ENCODE results near the gene ZBTB39.
A peak's percentile ranks its signal among the peaks of the same experiment; 100 is the strongest.
"Not testable (repeated sequence)": the region's sequence is repeated elsewhere in the genome, so short reads cannot be mapped to it uniquely, and the experiment has no call there.

The ZBTB39 gene

GRCh38 chr12:57005980-57006808 lies at the start of gene ZBTB39:
Gene ZBTB39, minus strand, starts transcription at chr12:57006546. Its CDS starts 1,629 bp downstream, at chr12:57004917.
- DNase-seq (ENCODE audit: low spot score) = peak; percentile 7
- FAIRE-seq = no peak

DNA sequence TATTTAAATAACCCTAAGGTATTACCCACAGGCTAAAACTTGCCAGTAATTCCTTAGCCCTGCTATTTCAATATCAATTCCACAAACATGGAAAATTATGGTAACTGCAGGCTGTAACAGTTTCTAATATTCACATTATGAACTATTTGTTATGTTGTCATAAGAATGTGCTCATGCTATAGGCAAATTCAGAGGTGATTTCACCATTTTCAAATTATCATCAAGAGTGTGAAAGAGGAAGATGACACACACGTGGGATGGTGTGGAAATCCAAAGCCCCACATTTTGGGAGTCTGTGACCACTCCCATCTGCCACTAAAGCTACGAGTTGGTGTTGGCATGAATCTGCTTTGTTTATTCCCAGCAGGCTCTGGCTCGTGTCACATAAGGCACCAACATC lies 49.5 kb upstream of the ZBTB39 start:
- FAIRE-seq (no peak), DNase-seq (ENCODE audit: low spot score) (no peak)

DNA sequence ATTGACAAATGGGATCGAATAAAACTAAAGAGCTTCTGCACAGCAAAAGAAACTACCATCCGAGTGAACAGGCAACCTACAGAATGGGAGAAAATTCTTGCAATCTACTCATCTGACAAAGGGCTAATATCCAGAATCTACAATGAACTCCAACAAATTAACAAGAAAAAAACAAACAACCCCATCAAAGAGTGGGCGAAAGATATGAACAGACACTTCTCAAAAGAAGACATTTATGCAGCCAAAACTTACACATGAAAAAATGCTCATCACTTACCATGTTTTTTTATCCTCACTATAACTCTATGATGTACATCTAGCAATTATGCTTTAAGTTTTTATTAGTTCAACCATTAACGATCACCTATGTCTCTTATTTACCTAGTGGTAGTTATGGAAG lies 47.6 kb upstream of the ZBTB39 start:
- DNase-seq (ENCODE audit: low spot score); FAIRE-seq: not testable (repeated sequence)

GRCh38 chr12:57053146-57053545 lies 46.8 kb upstream of the ZBTB39 start:
- not testable (repeated sequence) for FAIRE-seq; DNase-seq (ENCODE audit: low spot score)

- DNase-seq (ENCODE audit: low spot score) = no peak
- no peak for FAIRE-seq
These were observed 44.7 kb upstream of the ZBTB39 start for GRCh38 chr12:57051011-57051410.

- DNase-seq (ENCODE audit: low spot score) = no peak
- no peak for FAIRE-seq
These were observed 43.5 kb upstream of the ZBTB39 start, which contains the start of gene MYO1A for GRCh38 chr12:57049890-57050289. Gene MYO1A, minus strand, starts transcription at chr12:57050129. Its CDS starts 1,806 bp downstream, at chr12:57048323.

DNA sequence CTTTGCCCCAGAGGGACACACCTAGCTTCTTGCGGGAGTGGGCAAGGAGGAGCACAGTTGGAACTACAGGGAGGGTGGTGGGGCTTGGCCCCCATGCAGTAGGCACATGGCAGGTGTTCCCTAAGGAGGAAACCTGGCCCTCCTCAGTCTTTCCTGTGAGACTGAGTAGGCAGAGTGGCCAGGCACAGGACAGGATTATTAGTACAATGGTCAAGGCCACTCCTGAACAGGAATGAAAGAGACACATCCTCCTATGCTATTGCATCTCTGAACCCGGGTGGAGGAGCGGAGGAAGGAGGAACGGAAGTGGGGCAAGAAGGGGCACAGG lies 42.7 kb upstream of the ZBTB39 start:
- no peak for FAIRE-seq

GRCh38 chr12:57048423-57049118 lies 42.2 kb upstream of the ZBTB39 start:
- DNase-seq (ENCODE audit: low spot score) = no peak
- no peak for FAIRE-seq

More for the DNA sequence above, 42.7 kb upstream of the ZBTB39 start:
- DNase-seq (ENCODE audit: low spot score) = no peak

- FAIRE-seq = no peak
These were observed 41.6 kb upstream of the ZBTB39 start for GRCh38 chr12:57047981-57048380.

GRCh38 chr12:57046947-57047890 lies 40.9 kb upstream of the ZBTB39 start:
- no peak for FAIRE-seq
- no peak for DNase-seq (ENCODE audit: low spot score)

More at GRCh38 chr12:57047981-57048380, 41.6 kb upstream of the ZBTB39 start:
- DNase-seq (ENCODE audit: low spot score) = peak; percentile 20

DNA sequence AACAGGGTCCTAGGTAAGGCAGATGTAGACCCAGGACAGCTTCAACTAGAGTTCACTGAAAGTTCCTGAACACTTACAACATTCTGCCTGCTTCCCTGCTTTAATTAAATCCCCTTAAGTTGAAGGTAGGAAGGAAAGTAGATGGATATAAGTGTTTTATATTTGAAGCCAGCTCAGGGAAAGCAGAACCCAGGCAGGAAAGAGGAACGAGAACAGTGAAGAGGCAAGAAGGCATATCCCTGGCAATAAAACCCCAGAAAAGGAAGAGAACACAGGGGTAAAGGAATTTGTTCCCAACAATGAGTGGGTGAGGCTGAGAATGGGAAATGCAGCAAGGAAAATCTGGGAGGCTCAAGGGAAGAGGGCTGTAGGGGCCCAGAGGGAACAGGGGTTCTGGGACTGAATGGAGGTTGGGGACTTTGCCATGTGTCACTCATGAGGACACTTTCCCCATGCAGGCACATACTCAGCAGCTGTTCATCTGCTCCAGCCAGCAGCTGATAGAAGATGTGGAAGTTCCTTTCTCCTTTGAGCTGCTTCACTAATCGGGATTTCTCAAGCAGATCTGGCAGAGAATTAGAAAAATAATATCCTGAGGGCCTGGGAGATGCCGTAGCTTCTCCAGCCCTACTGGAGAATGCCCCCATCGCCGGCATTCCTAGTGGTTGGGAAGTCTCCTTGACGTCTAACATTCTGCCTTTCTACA lies 39.9 kb upstream of the ZBTB39 start:
- no peak for DNase-seq (ENCODE audit: low spot score)
- FAIRE-seq = no peak

DNA sequence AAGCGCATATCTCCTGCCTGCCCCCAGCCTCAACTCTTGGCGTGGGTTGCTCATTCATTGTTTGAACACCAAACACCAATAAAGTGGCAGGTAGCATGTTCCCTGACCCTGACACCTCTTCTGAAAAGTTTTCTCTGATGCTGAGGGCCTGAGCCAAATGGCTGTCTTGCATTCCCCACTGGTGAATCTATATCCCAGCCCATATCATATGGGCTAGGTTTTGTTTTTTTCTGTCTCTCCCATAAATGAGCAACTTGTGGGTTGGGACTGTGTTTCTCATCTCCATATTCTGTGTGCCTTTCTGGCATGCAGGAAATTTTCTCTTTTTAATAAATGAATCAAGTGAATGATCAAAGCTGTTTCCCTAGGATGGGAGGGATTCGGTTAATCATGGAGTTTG lies 38.5 kb upstream of the ZBTB39 start:
- DNase-seq (ENCODE audit: low spot score) = no peak
- no peak for FAIRE-seq

GRCh38 chr12:57044468-57044867 lies 38.1 kb upstream of the ZBTB39 start:
- DNase-seq (ENCODE audit: low spot score) = no peak
- FAIRE-seq = no peak

- no peak for FAIRE-seq
- DNase-seq (ENCODE audit: low spot score) = no peak
These were observed 36.3 kb upstream of the ZBTB39 start for GRCh38 chr12:57042695-57043094.

DNA sequence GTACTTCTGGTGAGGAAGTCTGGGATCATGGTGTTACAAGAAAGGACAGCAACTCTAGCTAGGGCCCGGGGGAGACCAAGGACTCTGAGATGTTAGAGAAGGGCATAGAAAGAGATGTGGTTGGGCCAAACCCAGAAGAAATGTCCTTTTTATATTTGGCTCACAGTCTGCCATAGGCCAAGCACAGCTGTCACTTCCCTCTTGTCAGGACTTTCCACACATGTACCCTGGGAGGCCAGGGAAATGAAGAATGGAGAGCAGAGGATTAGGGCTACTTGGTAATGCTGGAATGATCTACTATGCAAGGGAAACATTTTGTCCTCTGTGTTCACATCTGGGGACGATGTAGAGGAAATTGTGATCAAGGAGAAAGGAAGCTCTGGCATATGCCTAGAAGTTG lies 34.4 kb upstream of the ZBTB39 start:
- no peak for FAIRE-seq
- DNase-seq (ENCODE audit: low spot score) = no peak

- FAIRE-seq = no peak
- no peak for DNase-seq (ENCODE audit: low spot score)
These were observed 33.9 kb upstream of the ZBTB39 start for GRCh38 chr12:57040211-57040610.

DNA sequence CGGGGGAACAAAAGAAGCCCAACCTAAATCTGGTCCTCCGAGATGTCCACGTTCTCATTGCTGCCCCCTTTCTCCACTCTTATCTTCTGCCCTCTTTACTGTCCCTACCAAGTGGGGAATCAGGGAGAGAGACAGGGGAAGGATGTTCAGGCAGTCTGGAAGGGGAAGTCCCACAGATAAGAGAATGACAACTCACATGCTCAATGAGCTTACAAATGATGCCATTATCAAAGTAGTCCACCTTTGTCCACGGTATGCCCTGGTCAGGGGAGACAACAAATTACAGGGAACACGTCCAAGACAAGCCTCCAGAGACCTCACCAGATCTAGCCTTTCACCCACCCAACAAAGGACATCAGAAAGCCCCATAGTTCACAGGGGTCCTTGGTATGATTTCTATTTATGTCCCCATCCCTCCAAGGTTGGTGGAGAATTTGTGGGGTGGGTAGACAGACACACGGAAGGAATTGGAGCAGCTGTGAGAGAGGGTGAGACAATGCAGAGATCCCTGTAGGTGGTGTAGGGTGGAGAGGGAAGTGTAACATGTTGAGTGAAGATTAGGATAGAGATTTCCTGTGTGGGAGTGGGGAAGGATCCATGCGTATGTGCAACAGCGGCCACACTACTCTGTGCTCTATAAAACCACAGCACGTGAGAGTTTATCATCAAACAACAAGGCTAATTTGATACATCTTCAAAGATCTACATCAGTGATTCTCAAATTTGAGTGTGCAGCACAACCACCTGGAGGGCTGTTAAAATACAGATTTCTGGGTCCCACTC lies 32.9 kb upstream of the ZBTB39 start:
- DNase-seq (ENCODE audit: low spot score) (no peak), FAIRE-seq (no peak)

GRCh38 chr12:57037264-57037663 lies 30.9 kb upstream of the ZBTB39 start:
- DNase-seq (ENCODE audit: low spot score) = no peak
- FAIRE-seq = no peak

DNA sequence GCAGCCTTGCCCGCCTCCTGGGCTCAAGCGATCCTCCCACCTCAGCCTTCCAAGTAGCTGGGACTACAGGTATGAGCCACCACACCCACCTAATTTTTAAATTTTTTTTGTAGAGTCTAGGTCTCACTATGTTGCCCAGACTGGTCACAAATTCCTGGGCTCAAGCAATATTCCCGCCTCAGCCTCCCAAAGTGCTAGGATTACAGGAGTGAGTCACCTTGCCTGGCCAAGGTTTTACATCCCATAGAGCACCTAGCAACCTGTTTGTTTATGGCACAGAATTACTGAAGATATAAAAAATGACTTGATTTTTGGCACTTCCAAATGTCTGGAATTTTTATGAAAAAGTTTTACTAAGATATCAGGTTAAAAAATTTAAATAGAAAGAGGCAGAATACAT lies 27.1 kb upstream of the ZBTB39 start:
- FAIRE-seq (no peak), DNase-seq (ENCODE audit: low spot score) (no peak)

DNA sequence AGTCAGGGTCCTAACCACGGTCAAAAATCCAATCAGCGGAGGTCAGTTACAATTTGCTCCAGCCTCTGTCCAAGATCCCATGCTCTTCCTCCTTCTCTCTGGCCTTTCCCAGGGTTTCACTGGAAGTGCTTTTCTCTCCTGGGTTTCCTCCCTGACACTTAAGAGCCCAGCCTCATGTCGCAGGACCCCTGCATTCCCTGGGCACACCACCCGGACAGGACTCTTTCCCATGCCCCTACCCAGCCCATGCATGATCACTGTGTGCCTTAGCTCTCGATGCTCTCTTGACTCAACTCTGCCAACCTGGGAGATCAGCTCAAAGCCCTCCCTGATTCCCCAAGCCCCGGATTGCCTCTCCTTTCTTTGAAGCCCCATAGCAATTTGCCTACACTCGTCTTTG lies 25.4 kb upstream of the ZBTB39 start:
- no peak for FAIRE-seq

More for the DNA sequence above, 25.4 kb upstream of the ZBTB39 start:
- no peak for DNase-seq (ENCODE audit: low spot score)

Measured in RCC 7860 (cell line).